CD8-positive, alpha-beta memory T cell (primary cell): ENCODE results near the gene CDS2. TPM values are rescaled to one million over a fixed set of nuclear protein-coding genes. Genes with fewer than 3 reads are reported as not detected.
A peak's percentile ranks its signal among the peaks of the same experiment; 100 is the strongest.

Source experiments
- CTCF ChIA-PET: fragments of 350-600 bp; sonication (Branson Sonifier 250); formaldehyde crosslinking; loops from one replicate; lab custom pipeline; 2021; ENCODE audit warnings: antibody characterized with exemption; lab: Charles Lee
- POLR2A ChIA-PET: fragments of 350-600 bp; sonication (Branson Sonifier 250); formaldehyde crosslinking; loops from one replicate; lab custom pipeline; 2021; ENCODE audit warnings: antibody characterized with exemption; lab: Charles Lee
- DNase-seq, 5 donors: peaks; one replicate each; pipeline versions ENCODE4 v3.0.0 to v3.0.0-alpha.2; 2020 to 2022; ENCODE audit warnings: mixed read lengths in 1 of 5
- H3K27ac ChIP-seq: one replicate; pipeline ENCODE4 v1.7.0; 2013; ENCODE audit warnings: low read depth, mild to moderate bottlenecking, low read length, moderate library complexity
- H3K27me3 ChIP-seq: 2 replicates; pipeline ENCODE4 v1.7.0; 2013; ENCODE audit warnings: low read length, mild to moderate bottlenecking; ENCODE audit not compliant: insufficient read depth, poor library complexity, severe bottlenecking
- H3K36me3 ChIP-seq: 2 replicates; pipeline ENCODE4 v1.7.0; 2013; ENCODE audit warnings: mild to moderate bottlenecking, low read length, moderate library complexity; ENCODE audit not compliant: insufficient read depth
- H3K4me1 ChIP-seq: 2 replicates; pipeline ENCODE4 v1.7.0; 2013; ENCODE audit warnings: mild to moderate bottlenecking, low read length, moderate library complexity; ENCODE audit not compliant: insufficient read depth
- H3K4me3 ChIP-seq: 2 replicates; pipeline ENCODE4 v1.7.0; 2013; ENCODE audit warnings: mild to moderate bottlenecking, low read length
- H3K9me3 ChIP-seq: 2 replicates; pipeline ENCODE4 v1.7.0; 2013; ENCODE audit warnings: mild to moderate bottlenecking, low read length
- H3K27ac Mint-ChIP-seq, 8 donors: one replicate each; pipeline ENCODE4 v1.8.0; 2020 to 2021; ENCODE audit warnings: mixed read lengths in 8 of 8, mild to moderate bottlenecking in 6 of 8, inconsistent platforms in 3 of 8, moderate library complexity in 3 of 8
- H3K27me3 Mint-ChIP-seq, 2 donors: one replicate each; pipeline ENCODE4 v1.8.0; 2020 to 2021; ENCODE audit warnings: mixed read lengths in 2 of 2, mild to moderate bottlenecking in 1 of 2, moderate library complexity in 1 of 2
- H3K36me3 Mint-ChIP-seq, 3 donors: one replicate each; pipeline ENCODE4 v1.8.0; 2020 to 2021; ENCODE audit warnings: mixed read lengths in 3 of 3, inconsistent platforms in 1 of 3, mild to moderate bottlenecking in 1 of 3
- H3K4me1 Mint-ChIP-seq, 3 donors: one replicate each; pipeline ENCODE4 v1.8.0; 2020 to 2021; ENCODE audit warnings: mixed read lengths in 3 of 3, inconsistent platforms in 1 of 3, mild to moderate bottlenecking in 1 of 3
- H3K4me3 Mint-ChIP-seq, 7 donors: one replicate each; pipeline ENCODE4 v1.8.0; 2020 to 2021; ENCODE audit warnings: mixed read lengths in 7 of 7, mild to moderate bottlenecking in 6 of 7, moderate library complexity in 4 of 7, inconsistent platforms in 2 of 7
- H3K9me3 Mint-ChIP-seq, 5 donors: one replicate each; pipeline ENCODE4 v1.8.0; 2020 to 2022; ENCODE audit warnings: mixed read lengths in 5 of 5, mild to moderate bottlenecking in 3 of 5, moderate library complexity in 2 of 5, inconsistent platforms in 1 of 5
- polyA plus RNA-seq: library from polyadenylated mRNA; unstranded; fragments of 300-500 nt; fragmentation: Illumina TruSeq; gene quantifications from one replicate; pipeline ENCODE4 v1.2.3, GENCODE V29; 2021
- total RNA-seq, 2 experiments: library from RNA; stranded (reverse); gene quantifications; one replicate each; pipeline ENCODE4 v1.2.3, GENCODE V29; 2021

Gene CDS2
- total and polyA plus RNA-seq, 3 experiments from 2014 or later, result 48.3 to 57.3 (median 55.3) TPM

- Mint-ChIP-seq H3K9me3 (no peaks in the 10 kb centered on the region), H3K4me1 (peaks cover 5 to 6% (median 6%) of the 10 kb centered on the region in 3 donors), H3K36me3 (peaks cover 0 to 77% (median 15%) of the 10 kb centered on the region in 3 donors), H3K27ac (peak overlapping the region in 5 of 8 donors; percentile 15 to 89 (median 79)), H3K4me3 (no peak overlapping the region), H3K27me3 (no peaks in the 10 kb centered on the region)
- Histone ChIP-seq H3K27ac (no peak overlapping the region), H3K4me3 (no peak overlapping the region), H3K4me1 (no peaks in the 10 kb centered on the region), H3K27me3 (no peaks in the 10 kb centered on the region), H3K9me3 (no peaks in the 10 kb centered on the region), H3K36me3 (peaks cover 28% of the 10 kb centered on the region)
- DNase-seq, result no peak
- CTCF ChIA-PET, result interaction anchor here (0.7 to 2.5 kb wide), 17 partner anchors 9 to 237 kb away, joined by 3 to 37 read pairs (median 4); partner anchors contain the start of genes CDS2 and PCNA
- POLR2A ChIA-PET, result interaction anchor here (1.9 kb wide), 1 partner anchor 66 kb away, joined by 15 read pairs; the partner anchor contains the start of gene CDS2
These were observed 66.0 kb downstream of the CDS2 start for GRCh38 chr20:5192570-5193431.

- H3K4me3 Mint-ChIP-seq, result no peak overlapping the region
- CTCF ChIA-PET, result interaction anchor here (1.5 kb wide), 1 partner anchor 69 kb away, joined by 3 read pairs; the partner anchor contains the start of gene CDS2
- peaks cover 28% of the 10 kb centered on the region for H3K36me3 ChIP-seq
- H3K27me3 ChIP-seq, result no peaks in the 10 kb centered on the region
- H3K9me3 ChIP-seq, result no peaks in the 10 kb centered on the region
- H3K36me3 Mint-ChIP-seq, result peaks cover 0 to 70% (median 15%) of the 10 kb centered on the region in 3 donors
- no peak overlapping the region for H3K27ac ChIP-seq
- H3K9me3 Mint-ChIP-seq, result no peaks in the 10 kb centered on the region
- no peaks in the 10 kb centered on the region for H3K4me1 ChIP-seq
- H3K4me3 ChIP-seq, result no peak overlapping the region
- H3K27ac Mint-ChIP-seq, result peak overlapping the region in 2 of 8 donors; percentile 24 to 52
- no peaks in the 10 kb centered on the region for H3K27me3 Mint-ChIP-seq
- POLR2A ChIA-PET, result interaction anchor here (1.0 kb wide), 1 partner anchor 42 kb away, joined by 3 read pairs; no protein-coding TSS in a partner anchor
- no peak for DNase-seq
- H3K4me1 Mint-ChIP-seq, result peaks cover 5 to 6% (median 6%) of the 10 kb centered on the region in 3 donors
These were observed 68.8 kb downstream of the CDS2 start for GRCh38 chr20:5195655-5196054.

GRCh38 chr20:5196149-5196548 lies 69.3 kb downstream of the CDS2 start:
- peak overlapping the region in 1 of 8 donors; percentile 24 for H3K27ac Mint-ChIP-seq
- no peaks in the 10 kb centered on the region for H3K9me3 Mint-ChIP-seq
- Histone ChIP-seq H3K4me1 (no peaks in the 10 kb centered on the region), H3K9me3 (no peaks in the 10 kb centered on the region), H3K36me3 (peaks cover 24% of the 10 kb centered on the region), H3K4me3 (no peak overlapping the region), H3K27me3 (no peaks in the 10 kb centered on the region), H3K27ac (no peak overlapping the region)
- no peaks in the 10 kb centered on the region for H3K27me3 Mint-ChIP-seq
- H3K4me3 Mint-ChIP-seq, result no peak overlapping the region
- peaks cover 5 to 6% (median 6%) of the 10 kb centered on the region in 3 donors for H3K4me1 Mint-ChIP-seq
- POLR2A ChIA-PET, result no interaction called here
- CTCF ChIA-PET, result no interaction called here
- H3K36me3 Mint-ChIP-seq, result peaks cover 0 to 65% (median 12%) of the 10 kb centered on the region in 3 donors
- no peak for DNase-seq

DNA sequence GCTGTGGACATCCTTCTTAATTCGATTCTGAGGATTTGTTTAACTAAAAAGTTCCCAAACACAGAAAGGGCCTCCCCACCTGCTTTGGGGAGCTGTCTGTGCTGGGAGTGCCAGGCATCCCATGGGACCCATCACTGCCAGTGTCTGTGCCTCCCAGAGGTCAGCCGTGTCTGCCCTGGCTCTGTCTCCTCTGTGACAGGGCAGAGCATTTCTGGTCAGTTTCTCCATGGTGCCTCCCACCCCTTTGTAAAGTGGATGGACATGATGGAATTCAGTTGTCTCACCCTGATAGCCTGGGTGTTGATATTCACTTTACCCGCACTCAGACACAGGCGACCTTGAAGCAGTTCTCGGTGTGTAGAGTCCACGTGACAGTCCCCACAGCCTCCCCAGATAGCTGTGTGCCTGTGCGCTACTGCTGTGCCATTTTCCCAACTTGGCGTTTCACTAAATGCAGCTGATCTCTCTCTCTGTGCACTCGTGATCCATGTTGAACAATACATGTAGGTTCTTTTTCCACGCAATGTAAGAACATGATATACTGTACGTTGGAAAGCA lies 70.5 kb downstream of the CDS2 start:
- ChIA-PET POLR2A (no interaction called here), CTCF (interaction anchor here (1.5 kb wide), 1 partner anchor 71 kb away, joined by 6 read pairs; the partner anchor contains the start of gene CDS2)
- Mint-ChIP-seq H3K4me1 (peaks cover 3% of the 10 kb centered on the region in 3 donors), H3K9me3 (no peaks in the 10 kb centered on the region), H3K27ac (no peak overlapping the region), H3K36me3 (peaks cover 0 to 58% (median 8%) of the 10 kb centered on the region in 3 donors), H3K4me3 (no peak overlapping the region), H3K27me3 (no peaks in the 10 kb centered on the region)
- H3K27me3 ChIP-seq, result no peaks in the 10 kb centered on the region
- no peak overlapping the region for H3K27ac ChIP-seq
- no peaks in the 10 kb centered on the region for H3K9me3 ChIP-seq
- no peaks in the 10 kb centered on the region for H3K4me1 ChIP-seq
- peaks cover 24% of the 10 kb centered on the region for H3K36me3 ChIP-seq
- DNase-seq, result no peak
- H3K4me3 ChIP-seq, result no peak overlapping the region

DNA sequence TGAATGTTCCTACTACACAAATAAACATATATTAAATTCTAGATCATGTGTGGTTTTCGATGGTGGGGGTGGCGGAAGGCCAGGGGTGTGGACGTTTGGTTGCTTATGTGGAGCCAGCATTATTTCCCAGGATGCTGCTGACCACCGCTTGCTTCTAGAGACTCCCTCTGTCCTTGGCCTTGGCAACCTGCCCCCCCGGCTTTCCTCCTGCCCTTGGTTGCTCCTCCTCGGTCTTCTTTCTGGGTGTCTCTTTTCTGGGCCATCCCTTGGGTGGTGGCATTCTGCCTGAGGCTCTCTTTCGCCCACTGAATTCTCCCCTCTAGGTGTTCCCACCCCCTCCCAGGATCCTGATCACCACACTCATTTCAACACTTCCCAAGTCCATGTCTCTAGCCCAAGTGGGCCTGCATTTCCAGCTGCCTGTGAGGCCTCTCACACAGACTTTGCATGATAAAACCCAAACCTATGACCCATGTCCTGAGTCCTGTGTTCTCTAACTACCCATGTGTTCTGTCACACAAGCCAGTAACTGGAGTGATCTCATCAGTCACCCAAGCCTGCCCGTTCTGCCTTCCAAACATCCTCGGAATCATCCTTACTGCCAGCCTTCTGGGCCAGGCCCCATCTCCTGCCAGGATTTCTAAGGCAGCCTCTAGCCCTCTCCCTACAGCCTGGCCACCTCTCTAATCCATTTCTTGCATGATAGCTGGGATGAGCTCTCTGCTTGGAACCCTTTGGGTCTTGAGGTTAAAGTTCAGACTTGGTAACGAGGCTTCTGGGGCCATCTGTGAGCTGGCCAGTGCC lies 71.2 kb downstream of the CDS2 start:
- Mint-ChIP-seq H3K9me3 (no peaks in the 10 kb centered on the region), H3K27me3 (no peaks in the 10 kb centered on the region), H3K36me3 (peaks cover 0 to 57% (median 8%) of the 10 kb centered on the region in 3 donors), H3K4me3 (no peak overlapping the region), H3K27ac (peak overlapping the region in 1 of 8 donors; percentile 23), H3K4me1 (no peaks in the 10 kb centered on the region)
- no peak overlapping the region for H3K27ac ChIP-seq
- DNase-seq, result no peak
- no peaks in the 10 kb centered on the region for H3K9me3 ChIP-seq
- no peaks in the 10 kb centered on the region for H3K27me3 ChIP-seq
- CTCF ChIA-PET, result interaction anchor here (1.5 kb wide), 1 partner anchor 71 kb away, joined by 6 read pairs; the partner anchor contains the start of gene CDS2
- H3K4me1 ChIP-seq, result no peaks in the 10 kb centered on the region
- no peak overlapping the region for H3K4me3 ChIP-seq
- peaks cover 24% of the 10 kb centered on the region for H3K36me3 ChIP-seq
- POLR2A ChIA-PET, result no interaction called here

- Histone ChIP-seq H3K4me1 (no peaks in the 10 kb centered on the region), H3K9me3 (no peaks in the 10 kb centered on the region), H3K36me3 (peaks cover 19% of the 10 kb centered on the region), H3K27ac (no peak overlapping the region), H3K27me3 (no peaks in the 10 kb centered on the region), H3K4me3 (no peak overlapping the region)
- Mint-ChIP-seq H3K36me3 (peaks cover 0 to 53% (median 8%) of the 10 kb centered on the region in 3 donors), H3K27ac (no peak overlapping the region), H3K4me1 (no peaks in the 10 kb centered on the region), H3K4me3 (no peak overlapping the region), H3K27me3 (no peaks in the 10 kb centered on the region), H3K9me3 (no peaks in the 10 kb centered on the region)
- ChIA-PET POLR2A (no interaction called here), CTCF (no interaction called here)
- DNase-seq, result no peak
These were observed 71.8 kb downstream of the CDS2 start for GRCh38 chr20:5198651-5198924.

DNA sequence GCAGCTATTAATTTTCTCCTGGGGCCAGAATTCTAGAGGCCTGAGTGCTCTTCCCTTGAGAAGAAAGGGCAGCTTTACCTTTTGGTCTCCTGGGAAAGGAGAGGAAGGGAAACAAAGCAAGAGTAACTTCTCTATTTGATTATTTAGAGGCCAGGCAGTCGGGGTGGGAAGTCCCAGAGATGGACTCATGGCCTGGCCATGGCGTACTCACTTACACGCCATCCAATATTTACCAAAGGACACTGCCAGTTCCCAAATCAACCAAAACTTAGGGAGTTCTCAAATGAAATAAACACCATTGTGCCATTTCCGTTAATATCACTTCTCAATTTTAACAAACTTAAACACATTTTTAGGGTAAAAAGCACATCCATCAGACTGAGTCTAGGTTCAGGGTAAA lies 76.6 kb downstream of the CDS2 start:
- ChIA-PET POLR2A (no interaction called here), CTCF (interaction anchor here (1.7 to 7.0 kb wide), 2 partner anchors 19 to 113 kb away, joined by 4 to 37 read pairs; partner anchors contain the start of gene PROKR2)
- Mint-ChIP-seq H3K27ac (no peak overlapping the region), H3K4me1 (peaks cover 4 to 6% (median 4%) of the 10 kb centered on the region in 3 donors), H3K4me3 (no peak overlapping the region), H3K36me3 (peaks cover 0 to 19% (median 0%) of the 10 kb centered on the region in 3 donors), H3K9me3 (no peaks in the 10 kb centered on the region), H3K27me3 (no peaks in the 10 kb centered on the region)
- Histone ChIP-seq H3K27me3 (no peaks in the 10 kb centered on the region), H3K9me3 (no peaks in the 10 kb centered on the region), H3K36me3 (peaks cover 7% of the 10 kb centered on the region), H3K27ac (no peak overlapping the region), H3K4me1 (no peaks in the 10 kb centered on the region), H3K4me3 (no peak overlapping the region)
- no peak for DNase-seq
